OCI-LY1 (cell line): ENCODE data around the gene ZNF726.
"Not testable (repeated sequence)": the region's sequence is repeated elsewhere in the genome, so short reads cannot be mapped to it uniquely, and the experiment has no call there.

Experiments used
- H2AFZ ChIP-seq: fragments of 200-600 bp; sonication (generic), shearing (Covaris generic); 2 replicates; pipeline ENCODE4 v1.6.0; 2014; ENCODE audit warnings: antibody characterized with exemption, mild to moderate bottlenecking, low read length
- H3F3A ChIP-seq: fragments of 200-600 bp; sonication (generic), shearing (Covaris generic); 2 replicates; pipeline ENCODE4 v1.6.0; 2014; ENCODE audit warnings: mild to moderate bottlenecking, antibody characterized with exemption, low read length, moderate library complexity; ENCODE audit not compliant: insufficient read depth
- H3K27ac ChIP-seq: fragments of 200-600 bp; sonication (generic); 2 replicates; pipeline ENCODE4 v1.5.1; 2014; ENCODE audit warnings: low read length, mixed run types, mild to moderate bottlenecking, low read depth; ENCODE audit not compliant: poor library complexity, severe bottlenecking
- H3K27me3 ChIP-seq: fragments of 200-600 bp; sonication (generic); 2 replicates; pipeline ENCODE4 v1.6.0; 2014; ENCODE audit warnings: antibody characterized with exemption, mild to moderate bottlenecking, low read length, moderate library complexity; ENCODE audit not compliant: insufficient read depth
- H3K36me3 ChIP-seq: fragments of 200-600 bp; sonication (generic); 2 replicates; pipeline ENCODE4 v1.6.1; 2014; ENCODE audit warnings: mild to moderate bottlenecking, antibody characterized with exemption, low read length, moderate library complexity, mixed read lengths; ENCODE audit not compliant: insufficient read depth
- H3K4me1 ChIP-seq: fragments of 200-600 bp; sonication (generic); 2 replicates; pipeline ENCODE4 v1.5.1; 2014; ENCODE audit warnings: mild to moderate bottlenecking, low read length, moderate library complexity; ENCODE audit not compliant: insufficient read depth, severe bottlenecking
- H3K4me2 ChIP-seq: fragments of 200-600 bp; sonication (generic), shearing (Covaris generic); 2 replicates; pipeline ENCODE4 v1.6.1; 2014; ENCODE audit warnings: low read length
- H3K4me3 ChIP-seq: fragments of 200-600 bp; sonication (generic); 2 replicates; pipeline ENCODE4 v1.5.1; 2014; ENCODE audit warnings: low read length, low read depth, mild to moderate bottlenecking, mixed read lengths; ENCODE audit not compliant: poor library complexity, severe bottlenecking
- H3K79me2 ChIP-seq: fragments of 200-600 bp; shearing (Covaris generic); 2 replicates; pipeline ENCODE4 v1.6.1; 2016; ENCODE audit warnings: mixed run types, low read length, mixed read lengths; ENCODE audit not compliant: insufficient read depth
- H3K9ac ChIP-seq: fragments of 200-600 bp; sonication (generic), shearing (Covaris generic); 2 replicates; pipeline ENCODE4 v1.6.1; 2014; ENCODE audit warnings: mild to moderate bottlenecking, low read length, mixed read lengths
- H3K9me2 ChIP-seq: fragments of 200-600 bp; sonication (generic), shearing (Covaris generic); 2 replicates; pipeline ENCODE4 v1.6.1; 2014; ENCODE audit warnings: low read depth, mild to moderate bottlenecking, low read length, mixed read lengths
- H3K9me3 ChIP-seq: fragments of 200-600 bp; shearing (Covaris generic); 2 replicates; pipeline ENCODE4 v1.6.1; 2014; ENCODE audit warnings: low read length, mixed read lengths
- H4K20me1 ChIP-seq: fragments of 200-600 bp; sonication (generic), shearing (Covaris generic); 2 replicates; pipeline ENCODE4 v1.6.0; 2016; ENCODE audit warnings: mild to moderate bottlenecking, low read length; ENCODE audit not compliant: insufficient read depth
- EZH2 ChIP-seq: fragments of 200-600 bp; sonication (generic), shearing (Covaris generic); IDR thresholded peaks from 2 replicates; pipeline ENCODE4 v1.8.0; 2017; ENCODE audit warnings: borderline replicate concordance, mixed run types, mild to moderate bottlenecking, antibody characterized with exemption, low read length, moderate library complexity, mixed read lengths
- TF ChIP-seq, protein P1 (sequence below): fragments of 200-600 bp; sonication (generic), shearing (Covaris generic); IDR thresholded peaks from 2 replicates; pipeline ENCODE4 v1.5.1; 2017; ENCODE audit warnings: mild to moderate bottlenecking, antibody characterized with exemption, low read length, moderate library complexity, mixed read lengths

ZNF726 gene

DNA sequence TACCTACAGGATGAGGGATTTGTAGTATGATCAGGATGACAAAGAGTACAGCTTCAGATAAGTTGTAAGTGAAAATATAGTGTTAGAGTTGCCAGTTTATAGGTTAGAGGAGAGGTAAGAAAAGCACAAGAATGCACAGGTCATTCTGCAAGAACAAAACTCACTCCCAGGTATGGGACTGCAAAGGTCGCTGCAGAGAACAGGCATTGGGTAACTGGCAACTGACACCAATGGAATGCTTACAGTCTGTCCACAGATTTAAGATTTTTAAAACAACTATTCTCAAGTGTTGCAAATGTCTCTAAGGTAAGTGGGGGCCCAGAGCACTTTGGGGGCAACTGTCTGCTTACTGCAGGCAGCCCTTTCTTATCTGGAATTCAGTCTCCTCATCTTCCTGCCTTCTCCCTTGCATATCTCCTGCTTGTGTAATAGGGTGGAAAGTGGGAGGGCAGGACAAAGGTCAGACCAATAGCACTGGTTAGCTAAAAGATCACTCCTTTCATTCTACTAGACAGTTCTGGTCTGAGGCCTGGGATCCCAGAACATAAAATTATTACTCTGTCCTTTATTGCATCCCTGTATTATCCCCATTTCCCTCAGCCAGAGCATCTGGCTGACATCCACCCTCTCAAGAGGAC is 42.3 kb upstream of the ZNF726 start:
- Histone ChIP-seq H3K9me3 (no peaks in the 10 kb centered on the region), H3K9ac (no peak overlapping the region), H3F3A (no peaks in the 10 kb centered on the region)

GRCh38 chr19:23876261-23876660 is 38.4 kb upstream of the ZNF726 start:
- H3K4me2 ChIP-seq, result no peak overlapping the region
- TF ChIP-seq EZH2, result no peak
- TF ChIP-seq, protein P1, sequence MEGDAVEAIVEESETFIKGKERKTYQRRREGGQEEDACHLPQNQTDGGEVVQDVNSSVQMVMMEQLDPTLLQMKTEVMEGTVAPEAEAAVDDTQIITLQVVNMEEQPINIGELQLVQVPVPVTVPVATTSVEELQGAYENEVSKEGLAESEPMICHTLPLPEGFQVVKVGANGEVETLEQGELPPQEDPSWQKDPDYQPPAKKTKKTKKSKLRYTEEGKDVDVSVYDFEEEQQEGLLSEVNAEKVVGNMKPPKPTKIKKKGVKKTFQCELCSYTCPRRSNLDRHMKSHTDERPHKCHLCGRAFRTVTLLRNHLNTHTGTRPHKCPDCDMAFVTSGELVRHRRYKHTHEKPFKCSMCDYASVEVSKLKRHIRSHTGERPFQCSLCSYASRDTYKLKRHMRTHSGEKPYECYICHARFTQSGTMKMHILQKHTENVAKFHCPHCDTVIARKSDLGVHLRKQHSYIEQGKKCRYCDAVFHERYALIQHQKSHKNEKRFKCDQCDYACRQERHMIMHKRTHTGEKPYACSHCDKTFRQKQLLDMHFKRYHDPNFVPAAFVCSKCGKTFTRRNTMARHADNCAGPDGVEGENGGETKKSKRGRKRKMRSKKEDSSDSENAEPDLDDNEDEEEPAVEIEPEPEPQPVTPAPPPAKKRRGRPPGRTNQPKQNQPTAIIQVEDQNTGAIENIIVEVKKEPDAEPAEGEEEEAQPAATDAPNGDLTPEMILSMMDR, result no peak
- H3K4me1 ChIP-seq, result no peaks in the 10 kb centered on the region
- H2AFZ ChIP-seq, result no peak overlapping the region
- H3K36me3 ChIP-seq, result no peaks in the 10 kb centered on the region
- H3K9me2 ChIP-seq, result no peaks in the 10 kb centered on the region
- no peaks in the 10 kb centered on the region for H3F3A ChIP-seq
- no peaks in the 10 kb centered on the region for H3K27me3 ChIP-seq
- H3K4me3 ChIP-seq, result no peak overlapping the region
- no peak overlapping the region for H3K9ac ChIP-seq
- no peaks in the 10 kb centered on the region for H3K79me2 ChIP-seq
- no peaks in the 10 kb centered on the region for H4K20me1 ChIP-seq
- no peaks in the 10 kb centered on the region for H3K9me3 ChIP-seq
- H3K27ac ChIP-seq, result no peak overlapping the region

More for the DNA sequence above, 42.3 kb upstream of the ZNF726 start:
- Histone ChIP-seq H3K36me3 (no peaks in the 10 kb centered on the region), H3K27me3 (no peaks in the 10 kb centered on the region), H3K4me1 (no peaks in the 10 kb centered on the region), H2AFZ (no peak overlapping the region), H3K4me3 (no peak overlapping the region), H3K27ac (no peak overlapping the region), H3K4me2 (no peak overlapping the region), H3K79me2 (no peaks in the 10 kb centered on the region), H4K20me1 (no peaks in the 10 kb centered on the region), H3K9me2 (no peaks in the 10 kb centered on the region)
- TF ChIP-seq, protein P1, result no peak
- no peak for TF ChIP-seq EZH2

DNA sequence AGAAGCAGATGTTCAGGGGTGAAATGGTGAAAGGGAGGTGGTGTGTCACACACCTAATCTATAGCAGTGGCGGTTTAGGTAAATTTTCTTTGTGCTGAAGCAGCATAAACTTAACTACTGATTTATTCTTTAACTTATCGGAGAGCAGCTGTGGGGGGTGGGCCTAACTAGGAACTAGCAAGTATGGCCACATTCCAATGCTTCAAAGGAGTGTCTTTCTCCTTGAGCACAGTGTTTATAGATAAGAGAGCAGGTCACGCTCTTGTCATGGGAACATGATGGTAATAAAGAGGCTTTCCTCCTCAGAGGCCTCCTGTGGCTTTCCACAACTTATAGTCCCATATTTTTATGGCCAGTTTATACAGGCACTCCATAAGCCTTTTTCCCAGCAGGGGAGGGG is 37.9 kb upstream of the ZNF726 start:
- H3K36me3 ChIP-seq, H3K4me2 ChIP-seq, H3K9me3 ChIP-seq: not testable (repeated sequence)

GRCh38 chr19:23882493-23882892 is 32.2 kb upstream of the ZNF726 start:
- TF ChIP-seq, protein P1, result no peak
- TF ChIP-seq EZH2, result no peak

More for the DNA sequence above, 37.9 kb upstream of the ZNF726 start:
- not testable (repeated sequence) for H3K79me2 ChIP-seq, H3K4me1 ChIP-seq, H3K9me2 ChIP-seq, H4K20me1 ChIP-seq, H2AFZ ChIP-seq, H3K27me3 ChIP-seq, H3K9ac ChIP-seq, H3F3A ChIP-seq, H3K27ac ChIP-seq, H3K4me3 ChIP-seq

More at GRCh38 chr19:23882493-23882892, 32.2 kb upstream of the ZNF726 start:
- Histone ChIP-seq H3K4me2 (no peak overlapping the region), H3K9ac (no peak overlapping the region), H3K4me1 (no peaks in the 10 kb centered on the region), H3K9me3 (no peaks in the 10 kb centered on the region), H3K4me3 (no peak overlapping the region), H2AFZ (no peak overlapping the region), H3K27me3 (no peaks in the 10 kb centered on the region), H3K79me2 (no peaks in the 10 kb centered on the region), H3K36me3 (no peaks in the 10 kb centered on the region), H3K27ac (no peak overlapping the region), H4K20me1 (no peaks in the 10 kb centered on the region), H3K9me2 (no peaks in the 10 kb centered on the region), H3F3A (no peaks in the 10 kb centered on the region)
